PFSK-1 (cell line): ENCODE measurements around the gene IKZF3.

Experiments
- FOXP2 ChIP-seq: optimal IDR thresholded peaks from 2 replicates; pipeline ENCODE3; 2011; ENCODE audit warnings: borderline replicate concordance, control low read depth, inconsistent platforms; ENCODE audit not compliant: insufficient read depth; ENCODE audit errors: extremely low read length, extremely low read depth
- POLR2AphosphoS5 ChIP-seq: IDR thresholded peaks from 2 replicates; pipeline ENCODE4 v1.6.1; 2012; ENCODE audit warnings: low read depth, mild to moderate bottlenecking, control low read depth, low read length, moderate library complexity
- REST ChIP-seq, 2 experiments: IDR thresholded peaks; 2 replicates each; pipeline versions ENCODE4 v1.6.1 to v1.8.0; 2011 to 2012; ENCODE audit warnings: low read depth in 2 of 2, low read length in 2 of 2, control low read depth in 1 of 2, inconsistent platforms in 1 of 2, mild to moderate bottlenecking in 1 of 2, moderate library complexity in 1 of 2; ENCODE audit not compliant: insufficient read depth in 1 of 2
- SIN3A ChIP-seq: IDR thresholded peaks from 2 replicates; pipeline ENCODE4 v1.6.1; 2012; ENCODE audit warnings: mild to moderate bottlenecking, low read length, moderate library complexity, borderline replicate concordance; ENCODE audit not compliant: insufficient read depth
- TAF1 ChIP-seq: IDR thresholded peaks from 2 replicates; pipeline ENCODE4 v1.6.1; 2012; ENCODE audit warnings: low read length, control low read depth, borderline replicate concordance; ENCODE audit not compliant: insufficient read depth

The IKZF3 gene

GRCh38 chr17:39782481-39782880 is 81.6 kb downstream of the IKZF3 start:
- TF ChIP-seq POLR2AphosphoS5, result no peak

GRCh38 chr17:39781861-39782213 is 82.3 kb downstream of the IKZF3 start:
- TF ChIP-seq REST (IDR thresholded peaks at IDR 0.05; ENCODE audit: insufficient read depth in 1 of 2, low read depth in 2 of 2, low read length in 2 of 2) (no peak), TAF1 (no peak), POLR2AphosphoS5 (no peak), SIN3A (no peak), FOXP2 (no peak)

- no peak for TF ChIP-seq TAF1
- no peak for TF ChIP-seq FOXP2
- TF ChIP-seq REST (IDR thresholded peaks at IDR 0.05; ENCODE audit: insufficient read depth in 1 of 2, low read depth in 2 of 2, low read length in 2 of 2), result no peak
- TF ChIP-seq SIN3A, result no peak
- TF ChIP-seq POLR2AphosphoS5, result no peak
These were observed 82.9 kb downstream of the IKZF3 start for GRCh38 chr17:39781031-39781860.

GRCh38 chr17:39777534-39778365 is 86.4 kb downstream of the IKZF3 start:
- TF ChIP-seq POLR2AphosphoS5, result no peak
- no peak for TF ChIP-seq FOXP2
- no peak for TF ChIP-seq SIN3A
- TF ChIP-seq REST (IDR thresholded peaks at IDR 0.05; ENCODE audit: insufficient read depth in 1 of 2, low read depth in 2 of 2, low read length in 2 of 2), result no peak
- TF ChIP-seq TAF1, result no peak

GRCh38 chr17:39776252-39776651 is 87.9 kb downstream of the IKZF3 start:
- TF ChIP-seq REST (IDR thresholded peaks at IDR 0.05; ENCODE audit: insufficient read depth in 1 of 2, low read depth in 2 of 2, low read length in 2 of 2), result no peak
- no peak for TF ChIP-seq POLR2AphosphoS5
